Uterus (tissue), 4 donors: ENCODE measurements around the gene MUC5AC. TPM values are rescaled to one million over a fixed set of nuclear protein-coding genes. Genes with fewer than 3 reads are reported as not detected.
"Not testable (repeated sequence)": the region's sequence is repeated elsewhere in the genome, so short reads cannot be mapped to it uniquely, and the experiment has no call there.

Experiments
- DNase-seq, 2 donors: peaks; one replicate each; pipeline ENCODE4 v3.0.0-alpha.2; 2019 to 2020
- H3K27ac ChIP-seq, 2 donors: fragments of 200-600 bp; sonication (generic); 1 replicate in 1 of 2; 2 replicates in 1 of 2; pipeline ENCODE4 v1.5.1; 2016 to 2018
- H3K27me3 ChIP-seq, 2 donors: fragments of 200-600 bp; sonication (generic); one replicate each; pipeline ENCODE4 v1.5.1; 2018 to 2019; ENCODE audit warnings: control low read depth in 1 of 2
- H3K36me3 ChIP-seq, 2 donors: fragments of 200-600 bp; sonication (generic); one replicate each; pipeline ENCODE4 v1.5.1; 2019; ENCODE audit warnings: control low read depth in 1 of 2
- H3K4me1 ChIP-seq, 2 donors: fragments of 200-600 bp; sonication (generic); one replicate each; pipeline ENCODE4 v1.5.1; 2018 to 2019; ENCODE audit warnings: control low read depth in 1 of 2
- H3K4me3 ChIP-seq, 2 donors: fragments of 200-600 bp; sonication (generic); 1 replicate in 1 of 2; 2 replicates in 1 of 2; pipeline ENCODE4 v1.5.1; 2018 to 2019; ENCODE audit warnings: mild to moderate bottlenecking in 1 of 2
- H3K9me3 ChIP-seq, 2 donors: fragments of 200-600 bp; sonication (generic); one replicate each; pipeline ENCODE4 v1.5.1; 2019; ENCODE audit warnings: control low read depth in 1 of 2
- intact Hi-C: fragments of 100-400 bp; cut with DNase I; formaldehyde crosslinking; loops from one replicate; pipeline ENCODE4 v1.15.1; 2023; ENCODE audit warnings: low total_unique reads
- total RNA-seq, 4 donors: library from RNA; depleted of rRNA in 3 of 4; stranded (reverse); fragments of >200 nt in 3 of 4; gene quantifications; one replicate each; pipeline versions ENCODE4 v1.1.0 to v1.2.4, GENCODE V29; 2014 to 2023
- donor health status: DM: yes; HTN: yes; CAD: no.

Gene MUC5AC
- total RNA-seq, 4 donors from 2014 or later, result under 0.01 TPM; not detected in 3

DNA sequence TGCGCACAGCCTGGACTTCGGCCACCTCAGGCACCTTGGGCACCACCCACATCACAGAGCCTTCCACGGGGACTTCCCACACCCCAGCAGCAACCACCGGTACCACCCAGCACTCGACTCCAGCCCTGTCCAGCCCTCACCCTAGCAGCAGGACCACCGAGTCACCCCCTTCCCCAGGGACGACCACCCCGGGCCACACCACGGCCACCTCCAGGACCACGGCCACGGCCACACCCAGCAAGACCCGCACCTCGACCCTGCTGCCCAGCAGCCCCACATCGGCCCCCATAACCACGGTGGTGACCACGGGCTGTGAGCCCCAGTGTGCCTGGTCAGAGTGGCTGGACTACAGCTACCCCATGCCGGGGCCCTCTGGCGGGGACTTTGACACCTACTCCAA is 91.2 kb downstream of the MUC5AC start:
- H3K27ac ChIP-seq, H3K4me3 ChIP-seq, H3K9me3 ChIP-seq, H3K27me3 ChIP-seq, H3K36me3 ChIP-seq, H3K4me1 ChIP-seq, intact Hi-C loops, DNase-seq: not testable (repeated sequence)

DNA sequence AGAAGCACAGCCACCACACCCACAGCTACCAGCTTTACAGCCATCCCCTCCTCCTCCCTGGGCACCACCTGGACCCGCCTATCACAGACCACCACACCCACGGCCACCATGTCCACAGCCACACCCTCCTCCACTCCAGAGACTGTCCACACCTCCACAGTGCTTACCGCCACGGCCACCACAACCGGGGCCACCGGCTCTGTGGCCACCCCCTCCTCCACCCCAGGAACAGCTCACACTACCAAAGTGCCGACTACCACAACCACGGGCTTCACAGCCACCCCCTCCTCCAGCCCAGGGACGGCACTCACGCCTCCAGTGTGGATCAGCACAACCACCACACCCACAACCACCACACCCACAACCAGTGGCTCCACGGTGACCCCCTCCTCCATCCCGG is 92.7 kb downstream of the MUC5AC start:
- H3K4me1 ChIP-seq, H3K36me3 ChIP-seq, DNase-seq, H3K27ac ChIP-seq, H3K27me3 ChIP-seq, intact Hi-C loops, H3K4me3 ChIP-seq, H3K9me3 ChIP-seq: not testable (repeated sequence)

Other genes starting within 250 kb of the MUC5AC start
- gene CHID1, start 247.1 kb upstream of the MUC5AC start, total RNA-seq, result 10 to 100 TPM; 20.3 to 57.9 (median 48.4) TPM
- gene AP2A2, start 232.1 kb upstream of the MUC5AC start, total RNA-seq, result 100 to 1,000 TPM in 1 of 4 donors, 10 to 100 TPM in 3; 25.6 to 120 (median 40.4) TPM
- gene MUC6, start 121.2 kb upstream of the MUC5AC start, total RNA-seq, result 1 to 10 TPM in 1 of 4 donors, under 1 TPM in 1, not detected in 2; 0.43 to 3.5 TPM
- 1 to 10 TPM in 1 of 4 donors, under 1 TPM in 2, not detected in 1; 0.06 to 1.8 (median 0.26) TPM for gene MUC2, start 83.1 kb upstream of the MUC5AC start, total RNA-seq
- 1 to 10 TPM in 2 of 4 donors, under 1 TPM in 2; under 0.01 to 3.8 (median 0.71) TPM for gene MUC5B, start 65.1 kb downstream of the MUC5AC start, total RNA-seq
- gene TOLLIP, start 151.7 kb downstream of the MUC5AC start, total RNA-seq, result 10 to 100 TPM in 3 of 4 donors, 1 to 10 TPM in 1; 5.9 to 86.8 (median 36.2) TPM
- gene BRSK2, start 232.0 kb downstream of the MUC5AC start, total RNA-seq, result 1 to 10 TPM in 2 of 4 donors, not detected in 2; 1.5 to 2.2 TPM